Loucy (cell line): Measurements from ENCODE around the gene TMPRSS6.

Experiments used
- CTCF ChIP-seq: fragments of 200-600 bp; sonication (generic); conservative IDR thresholded peaks from 2 replicates; pipeline ENCODE4 v1.5.1; 2014; ENCODE audit warnings: mild to moderate bottlenecking, antibody characterized with exemption, low read length
- EZH2phosphoT487 ChIP-seq: fragments of 200-600 bp; IDR thresholded peaks from 2 replicates; pipeline ENCODE4 v1.6.1; 2018; ENCODE audit warnings: antibody characterized with exemption, mild to moderate bottlenecking, moderate library complexity, borderline replicate concordance

GRCh38 chr22:37032535-37033460 lies 76.7 kb downstream of the TMPRSS6 start:
- TF ChIP-seq CTCF (no peak), EZH2phosphoT487 (no peak)
